GM10847 (cell line): ENCODE results near the gene RBPJL.
A peak's percentile ranks its signal among the peaks of the same experiment; 100 is the strongest.

Experiments
- POLR2A ChIP-seq: IDR thresholded peaks from 2 replicates; pipeline ENCODE4 v1.6.1; 2011; ENCODE audit not compliant: insufficient read length; ENCODE audit errors: extremely low read depth

Gene RBPJL

GRCh38 chr20:45355209-45356084 lies 48.8 kb downstream of the RBPJL start:
- no peak for TF ChIP-seq POLR2A

DNA sequence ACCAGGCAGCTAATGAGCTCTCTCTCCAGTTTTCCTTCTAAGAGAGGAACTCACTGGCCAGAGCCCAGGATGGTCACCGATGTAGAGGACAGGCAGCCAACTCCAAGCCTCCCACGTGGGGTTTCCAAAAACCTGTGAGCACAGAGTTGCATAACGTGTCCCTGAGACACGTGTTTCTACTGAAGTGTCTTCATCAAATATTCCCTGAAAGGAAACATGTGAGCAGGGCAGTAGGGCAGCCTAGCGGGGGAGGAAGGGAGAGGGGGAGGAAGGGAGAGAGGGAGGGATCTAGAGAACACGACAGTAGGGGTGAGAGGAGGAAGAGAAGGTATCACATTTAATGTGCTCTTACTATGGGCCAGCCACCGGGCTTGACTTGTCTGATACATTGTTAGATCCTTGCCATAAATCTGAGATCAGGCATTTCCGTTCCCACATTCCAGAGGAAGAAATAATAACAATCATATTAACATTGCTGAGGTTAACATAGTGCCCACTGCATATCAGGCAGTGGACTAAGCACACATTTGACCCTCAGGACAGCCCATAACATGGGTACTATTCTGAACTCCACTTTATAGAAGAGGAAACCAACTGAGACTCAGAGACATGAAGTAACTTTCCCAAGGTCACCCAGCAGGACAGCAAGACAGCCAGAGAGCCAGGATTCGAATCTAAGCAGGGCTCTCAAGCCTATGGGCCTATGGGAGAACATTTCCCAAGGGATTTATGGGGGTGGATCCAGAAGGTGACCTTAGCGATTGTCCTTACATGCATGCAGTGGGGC lies 51.8 kb downstream of the RBPJL start:
- no peak for TF ChIP-seq POLR2A

DNA sequence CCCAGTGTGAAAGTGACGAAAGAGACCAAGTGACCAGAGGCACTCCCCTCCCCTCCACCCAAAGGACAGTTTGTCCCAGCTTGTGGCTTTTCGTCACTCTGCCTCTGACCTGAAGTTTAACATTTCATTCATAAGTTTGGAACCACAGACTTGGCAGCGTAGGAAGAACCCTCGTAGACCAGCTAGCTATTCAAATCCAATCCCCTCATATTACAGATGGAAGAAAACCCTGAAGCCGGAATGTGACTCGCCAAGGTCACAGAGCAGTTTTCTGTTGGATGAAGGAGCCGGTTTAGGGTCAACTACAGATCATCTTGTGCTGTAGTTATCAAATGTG lies 52.4 kb downstream of the RBPJL start:
- TF ChIP-seq POLR2A: no peak

DNA sequence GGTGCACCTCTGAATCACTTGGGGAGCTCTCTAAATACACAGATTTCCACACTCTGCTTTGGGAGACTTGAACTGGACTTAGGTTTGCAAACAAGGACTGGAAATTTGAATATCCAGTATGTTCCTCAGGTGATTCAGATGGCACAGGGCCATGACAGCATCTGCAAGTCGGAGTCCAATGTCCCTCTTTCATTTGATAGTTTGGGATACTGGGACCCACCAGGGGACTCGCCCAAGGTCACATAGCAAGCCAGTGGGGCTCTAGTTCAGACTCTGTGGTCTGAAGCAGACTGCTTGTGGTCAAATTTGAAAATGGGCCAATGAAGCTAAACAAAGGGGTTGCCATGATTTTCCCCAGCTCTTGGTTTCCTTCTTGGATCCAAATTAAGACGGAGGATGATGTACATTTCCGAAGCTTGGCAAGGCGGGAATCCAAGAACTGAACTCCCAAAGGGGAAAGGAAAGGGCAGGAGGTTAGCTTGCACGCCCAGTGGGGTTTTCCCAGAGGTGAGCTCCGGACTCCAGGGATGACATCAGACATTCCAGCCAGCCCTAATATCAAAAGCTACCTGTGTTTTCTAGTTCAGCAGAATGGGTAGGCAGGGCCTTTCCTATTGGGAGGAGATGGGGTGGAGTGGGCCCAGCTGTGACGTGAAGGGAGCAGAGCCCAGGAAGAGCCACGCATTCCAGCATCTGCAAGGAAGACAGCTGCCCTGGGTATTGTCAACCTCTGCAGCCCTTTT lies 52.9 kb downstream of the RBPJL start:
- TF ChIP-seq POLR2A: no peak

DNA sequence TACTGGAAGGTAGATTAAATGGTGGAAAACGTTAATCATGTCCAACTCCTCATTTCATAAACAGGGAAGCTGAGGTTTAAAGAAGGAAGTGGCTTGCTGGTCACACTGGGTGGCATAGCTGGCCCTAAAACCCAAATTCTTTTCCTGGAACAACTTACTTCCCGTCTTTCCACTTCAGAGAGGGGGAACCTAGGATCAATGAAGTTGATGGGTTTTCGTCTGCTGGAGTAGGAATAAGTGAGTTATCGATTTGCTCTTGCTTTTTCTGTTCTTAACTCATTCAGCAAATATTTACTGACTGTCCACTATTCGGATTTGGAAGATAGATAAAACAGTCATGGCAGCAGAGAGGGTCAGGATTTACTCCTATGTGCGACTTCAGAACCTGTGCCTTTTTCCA lies 55.2 kb downstream of the RBPJL start:
- TF ChIP-seq POLR2A: no peak

GRCh38 chr20:45362804-45363610 lies 56.4 kb downstream of the RBPJL start, which contains the start of gene SYS1:
SYS1 (plus strand) TSS chr20:45363156; CDS start chr20:45363532, 376 bp downstream.
- peak; percentile 82 for TF ChIP-seq POLR2A

GRCh38 chr20:45363611-45364492 lies 57.2 kb downstream of the RBPJL start:
- no peak for TF ChIP-seq POLR2A

DNA sequence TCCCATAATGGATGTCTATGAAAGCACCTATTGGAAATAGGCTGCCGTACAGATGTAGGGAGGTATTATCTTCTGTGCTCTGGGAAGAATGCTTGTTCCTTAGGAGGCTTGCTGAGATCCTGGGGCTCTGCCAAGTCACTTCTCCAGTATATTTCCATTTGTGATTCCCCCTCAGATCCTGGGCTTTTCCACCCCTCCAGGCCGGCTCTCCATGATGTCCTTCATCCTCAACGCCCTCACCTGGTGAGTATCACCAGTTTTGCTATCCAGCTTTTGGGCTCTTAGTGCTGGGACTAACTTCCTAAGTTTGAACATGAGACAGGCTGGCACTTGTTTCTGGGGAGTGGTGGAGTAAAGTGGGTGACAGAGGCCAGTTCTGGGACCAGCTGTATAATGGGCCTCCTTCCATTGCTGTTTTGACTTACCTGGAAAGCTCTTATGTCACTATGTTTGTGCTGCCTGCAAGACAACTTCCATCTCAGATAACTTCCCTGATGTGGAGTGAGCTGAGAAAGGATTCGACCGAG lies 58.9 kb downstream of the RBPJL start:
- TF ChIP-seq POLR2A: no peak

- TF ChIP-seq POLR2A: no peak
Observed at GRCh38 chr20:45366192-45366591, 59.6 kb downstream of the RBPJL start.

GRCh38 chr20:45366631-45367030 lies 60.0 kb downstream of the RBPJL start:
- no peak for TF ChIP-seq POLR2A

- no peak for TF ChIP-seq POLR2A
Observed at GRCh38 chr20:45367126-45367525, 60.5 kb downstream of the RBPJL start.
